A172 (cell line): ENCODE measurements around the gene ZNF493. TPM values are rescaled to one million over a fixed set of nuclear protein-coding genes. Genes with fewer than 3 reads are reported as not detected.

ENCODE experiments used
- DNase-seq: peaks from one replicate; pipeline ENCODE4 v3.0.0-alpha.2; 2015; ENCODE audit warnings: low spot score
- total RNA-seq: library from RNA; depleted of rRNA; stranded (reverse); fragments of >200 nt; shearing (Covaris generic); gene quantifications from 2 replicates; pipeline ENCODE4 v1.2.3, GENCODE V29; 2014; rRNA removed

Gene ZNF493
- 6.3 and 8.3 TPM in 2 replicates for total RNA-seq

DNA sequence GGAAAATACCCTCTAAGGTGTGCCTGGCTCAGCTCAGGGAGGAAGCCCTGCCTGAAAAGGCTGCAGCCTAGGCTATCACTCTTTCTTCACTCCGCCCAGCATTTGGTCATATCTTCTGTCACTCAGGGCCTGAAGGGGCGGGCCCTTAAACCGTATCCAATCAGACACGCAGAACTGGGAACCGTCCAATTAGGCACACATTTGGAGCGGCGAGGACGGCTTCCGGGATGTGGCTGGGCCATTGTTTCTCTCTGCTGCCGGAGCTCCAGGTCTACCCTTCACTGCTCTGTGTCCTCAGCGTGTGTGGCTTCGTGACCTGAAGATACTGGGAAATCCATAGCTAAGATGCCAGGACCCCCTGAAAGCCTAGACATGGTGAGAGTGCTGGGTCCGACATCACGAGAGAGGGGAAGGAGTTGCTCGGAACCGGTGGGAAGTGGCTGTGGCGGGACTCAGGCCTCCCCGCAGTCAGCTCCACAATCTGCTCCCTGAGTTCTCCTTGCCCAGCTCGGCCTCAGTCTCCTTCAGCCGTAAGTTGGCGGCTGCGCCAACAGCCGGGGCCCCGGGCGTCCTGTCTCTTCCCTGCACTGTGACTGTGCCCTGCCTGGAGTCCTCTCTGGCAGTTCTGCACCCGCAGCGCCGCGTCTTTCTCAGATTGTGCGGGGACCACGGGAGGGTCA, at the start of gene ZNF493:
ZNF493 (plus strand) TSS at position 241 of the 680 bp plus-strand sequence; CDS start at position 346, 105 bp downstream.
- DNase-seq, result peak; percentile 95

DNA sequence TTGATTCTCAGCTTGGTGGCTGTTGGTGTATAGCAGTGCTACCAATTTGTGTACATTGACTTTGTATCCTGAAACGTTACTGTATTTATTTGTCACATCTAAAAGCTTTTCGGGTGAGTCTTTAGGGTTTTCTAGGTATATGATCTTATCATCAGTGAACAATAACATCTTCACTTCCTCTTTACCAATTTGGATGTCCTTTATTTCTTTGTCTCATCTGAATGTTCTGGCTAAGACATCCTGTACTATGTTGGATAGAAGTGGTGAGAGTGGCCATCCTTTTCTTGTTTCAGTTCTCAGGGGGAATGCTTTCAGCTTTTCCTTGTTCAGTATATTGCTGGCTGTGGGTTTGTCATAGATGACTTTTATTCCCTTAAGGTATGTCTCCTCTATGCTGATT, 44.1 kb upstream of the ZNF493 start:
- DNase-seq, result no peak

DNA sequence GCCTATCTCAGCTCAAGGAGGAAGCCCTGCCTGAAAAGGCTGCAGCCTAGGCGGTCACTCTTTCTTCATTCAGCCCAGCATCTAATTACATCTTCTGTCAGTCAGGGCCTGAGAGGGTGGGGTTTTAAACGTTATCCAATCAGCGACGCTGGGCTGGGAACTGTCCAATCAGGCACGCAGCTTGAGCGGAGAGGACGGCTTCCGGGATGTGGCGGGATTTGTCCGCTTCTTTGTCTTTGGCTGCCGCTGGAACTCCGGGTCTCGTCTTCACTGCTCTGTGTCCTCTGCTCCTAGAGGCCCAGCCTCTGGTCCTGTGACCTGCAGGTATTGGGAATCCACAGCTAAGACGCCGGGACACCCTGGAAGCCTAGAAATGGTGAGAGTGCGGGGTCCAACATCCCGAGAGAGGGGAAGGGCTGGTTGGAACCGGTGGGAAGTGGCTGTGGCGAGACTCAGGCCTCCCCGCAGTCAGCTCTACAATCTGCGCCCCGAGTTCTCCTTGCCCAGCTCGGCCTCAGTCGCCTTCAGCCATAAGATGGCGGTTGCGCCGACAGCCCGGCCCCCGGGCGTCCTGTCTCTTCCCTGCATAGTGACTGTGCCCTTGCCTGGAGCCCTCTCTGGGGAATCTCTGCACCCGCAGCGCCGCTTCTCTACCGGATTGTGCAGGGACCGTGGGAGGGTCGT, 38.0 kb upstream of the ZNF493 start, which contains the start of gene ZNF738:
ZNF738 (plus strand) TSS at position 233 of the 684 bp plus-strand sequence; CDS start at position 374, 141 bp downstream.
- peak; percentile 89 for DNase-seq

GRCh38 chr19:21362291-21362690, 34.6 kb upstream of the ZNF493 start:
- DNase-seq, result no peak

DNA sequence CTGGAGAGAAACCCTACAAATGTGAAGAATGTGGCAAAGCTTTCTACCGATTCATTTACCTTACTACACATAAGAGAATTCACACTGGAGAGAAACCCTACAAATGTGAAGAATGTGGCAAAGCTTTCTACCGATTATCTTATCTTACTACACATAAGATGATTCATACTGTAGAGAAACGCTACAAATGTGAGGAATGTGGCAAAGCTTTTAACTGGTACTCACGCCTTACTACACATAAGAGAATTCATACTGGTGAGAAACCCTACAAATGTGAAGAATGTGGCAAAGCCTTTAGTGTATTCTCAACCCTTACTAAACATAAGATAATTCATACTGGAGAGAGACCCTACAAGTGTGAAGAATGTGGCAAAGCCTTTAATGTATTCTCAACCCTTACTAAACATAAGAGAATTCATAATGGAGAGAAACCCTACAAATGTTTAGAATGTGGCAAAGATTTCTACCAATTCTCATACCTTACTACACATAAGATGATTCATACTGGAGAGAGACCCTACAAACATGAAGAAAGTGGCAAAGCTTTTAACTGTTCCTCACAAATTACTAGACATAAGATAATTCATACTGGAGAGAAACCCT, 12.9 kb upstream of the ZNF493 start:
- no peak for DNase-seq

DNA sequence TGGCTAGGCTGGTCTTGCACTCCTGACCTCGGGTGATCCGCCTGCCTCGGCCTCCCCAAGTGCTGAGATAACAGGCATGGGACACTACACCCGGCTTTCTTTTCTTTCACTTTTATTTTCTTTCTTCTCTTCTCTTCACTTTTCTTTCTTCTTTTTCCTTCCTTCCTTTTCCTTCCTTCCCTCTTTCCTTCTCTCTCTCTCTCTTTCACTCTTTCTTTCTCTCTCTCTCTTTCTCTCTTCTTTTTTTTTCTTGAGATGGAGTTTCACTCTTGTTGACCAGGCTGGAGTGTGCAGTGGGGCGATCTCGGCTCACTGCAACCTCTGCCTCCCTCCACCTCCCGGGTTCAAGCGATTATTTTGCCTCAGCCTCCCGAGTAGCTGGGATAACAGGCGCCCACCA, 812 bp upstream of the ZNF493 start:
- no peak for DNase-seq

DNA sequence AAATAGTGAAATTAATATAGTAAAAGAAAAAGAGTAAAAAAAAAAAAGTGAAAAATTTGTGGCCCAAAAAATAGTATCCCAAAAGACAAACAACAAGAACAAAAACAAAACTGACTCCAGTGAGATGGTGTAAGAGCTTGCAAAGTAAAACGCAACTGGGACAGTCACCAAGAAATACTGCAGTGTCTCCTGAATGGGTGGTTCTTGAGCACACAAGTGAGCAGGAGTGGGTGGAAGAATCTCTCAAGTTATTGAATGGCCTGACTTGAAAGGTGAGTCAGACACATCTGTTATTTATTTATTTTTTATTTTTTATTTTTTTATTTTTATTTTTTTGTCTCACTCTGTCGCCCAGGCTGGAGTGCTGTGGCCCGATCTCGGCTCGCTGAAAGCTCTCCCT, 1.9 kb downstream of the ZNF493 start:
- no peak for DNase-seq

DNA sequence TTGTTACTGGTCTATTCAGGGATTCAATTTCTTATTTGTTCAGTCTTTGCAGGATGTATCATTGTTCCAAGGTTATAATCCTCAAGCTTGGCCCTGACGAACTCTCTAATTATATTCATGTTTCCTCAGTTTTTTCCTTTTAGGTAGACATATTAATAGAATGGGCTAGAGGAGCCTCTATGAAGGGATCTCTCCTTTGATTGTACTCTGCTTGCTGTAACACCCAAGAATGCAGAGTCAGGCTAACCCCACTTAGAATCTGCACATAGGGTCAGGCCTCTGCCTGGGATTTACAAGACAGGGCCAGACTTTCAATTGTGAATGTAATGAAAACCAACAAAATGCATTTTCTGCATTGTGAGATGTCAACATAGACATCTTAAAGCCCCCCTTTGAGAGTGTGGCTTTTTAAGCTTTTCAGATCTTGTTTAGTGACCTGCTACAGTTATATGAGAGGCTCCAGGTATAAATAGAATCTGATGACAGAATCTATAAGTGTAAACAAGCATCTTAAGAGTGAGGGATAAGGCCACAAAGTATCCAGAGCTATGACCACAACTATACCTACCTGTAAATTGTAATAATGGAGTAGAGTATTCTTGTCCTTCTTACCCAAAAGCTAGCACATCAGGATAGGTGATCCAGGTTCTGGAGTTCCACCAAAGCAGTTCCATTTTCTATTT, 5.5 kb downstream of the ZNF493 start:
- DNase-seq, result no peak

GRCh38 chr19:21410166-21410565, 13.2 kb downstream of the ZNF493 start:
- DNase-seq, result no peak

DNA sequence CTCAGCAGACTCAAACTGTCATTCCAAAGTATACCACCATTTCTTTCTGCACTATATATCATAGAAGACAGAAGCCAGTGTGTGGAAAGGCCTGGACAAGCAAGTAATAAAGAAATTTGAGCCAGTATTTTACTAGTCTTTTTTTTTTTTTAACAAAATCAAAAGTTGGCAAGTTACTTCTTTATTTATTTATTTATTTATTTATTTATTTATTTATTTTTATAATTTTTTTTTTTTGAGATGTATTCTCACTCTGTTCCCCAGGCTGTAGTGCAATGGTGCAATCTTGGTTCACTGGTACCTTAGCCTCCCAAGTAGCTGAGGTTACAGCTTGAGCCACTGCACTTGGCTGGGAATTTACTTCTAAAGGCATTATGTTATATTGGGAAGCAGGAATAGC, 25.3 kb downstream of the ZNF493 start:
- DNase-seq, result no peak

- DNase-seq, result no peak
Observed at GRCh38 chr19:21423057-21424041, 26.4 kb downstream of the ZNF493 start.

DNA sequence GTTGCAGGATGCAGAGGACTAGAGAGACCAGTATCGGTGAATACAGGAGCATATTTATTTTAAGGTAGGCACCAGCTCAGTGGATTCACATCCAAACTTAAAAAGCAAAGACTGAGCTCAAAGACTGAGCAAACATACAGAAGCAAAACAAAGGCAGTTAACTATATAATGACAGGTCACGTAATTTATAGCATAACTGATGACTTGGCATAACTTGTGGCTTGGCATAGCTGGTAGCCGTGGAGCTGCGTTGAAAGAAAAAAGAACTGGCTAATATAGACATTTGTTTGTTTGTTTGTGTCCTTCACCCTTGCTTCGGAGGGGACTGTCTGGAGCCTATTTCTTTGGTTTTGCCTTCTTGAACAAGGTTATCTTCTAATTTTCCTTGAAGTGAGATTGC, 33.7 kb downstream of the ZNF493 start:
- no peak for DNase-seq

- no peak for DNase-seq
Observed at GRCh38 chr19:21432590-21432989, 35.7 kb downstream of the ZNF493 start.

- DNase-seq, result no peak
Observed at GRCh38 chr19:21434516-21434915, 37.6 kb downstream of the ZNF493 start.

DNA sequence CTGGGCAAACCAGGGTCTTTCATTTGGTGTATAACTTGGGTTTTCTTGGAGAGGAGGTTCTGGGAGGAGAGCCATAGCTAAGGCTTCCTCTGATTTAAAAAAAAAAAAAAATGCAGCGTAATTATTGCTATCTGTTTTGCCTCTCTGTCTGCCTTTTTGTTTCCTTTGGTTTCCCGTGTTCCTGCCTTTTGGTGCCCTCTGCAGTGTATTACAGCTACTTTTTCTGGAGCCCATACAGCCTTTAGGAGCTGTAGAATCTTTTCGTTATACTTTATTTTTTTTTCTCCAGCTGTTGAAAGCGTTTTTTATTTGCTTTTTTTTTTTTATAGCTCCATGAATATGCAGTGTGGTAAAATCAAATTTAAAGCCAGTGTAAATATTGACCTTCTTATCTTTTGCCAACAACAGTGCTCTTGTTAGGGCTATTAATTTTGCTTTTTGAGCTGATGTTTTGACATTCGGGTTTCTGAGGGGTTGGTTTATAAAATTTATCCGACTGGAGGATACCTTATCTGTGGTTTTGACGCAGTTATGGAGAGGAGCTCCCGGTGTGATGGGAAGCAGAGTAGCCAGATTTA, 38.1 kb downstream of the ZNF493 start:
- DNase-seq, result no peak

GRCh38 chr19:21439201-21439751, 42.3 kb downstream of the ZNF493 start:
- DNase-seq, result no peak

DNA sequence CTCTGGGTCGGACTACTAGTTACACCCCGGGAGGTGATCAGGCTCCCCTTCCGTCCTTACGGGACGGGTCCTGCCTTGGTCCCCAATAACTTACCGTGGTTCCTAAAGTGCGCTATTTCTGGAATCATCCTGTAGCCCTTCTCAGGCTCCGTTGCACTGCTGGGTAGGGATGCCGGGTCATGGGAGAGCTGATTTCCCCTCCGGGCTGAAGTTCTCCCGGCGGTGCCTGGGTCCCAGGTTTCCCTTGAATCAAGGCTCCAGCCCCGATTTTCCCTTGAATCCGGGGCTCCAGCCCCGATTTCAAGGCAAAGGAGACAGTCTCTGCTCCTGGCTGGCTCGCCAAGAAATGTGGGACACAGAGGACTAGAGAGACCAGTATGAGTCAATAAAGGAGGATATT, 43.4 kb downstream of the ZNF493 start:
- no peak for DNase-seq

DNA sequence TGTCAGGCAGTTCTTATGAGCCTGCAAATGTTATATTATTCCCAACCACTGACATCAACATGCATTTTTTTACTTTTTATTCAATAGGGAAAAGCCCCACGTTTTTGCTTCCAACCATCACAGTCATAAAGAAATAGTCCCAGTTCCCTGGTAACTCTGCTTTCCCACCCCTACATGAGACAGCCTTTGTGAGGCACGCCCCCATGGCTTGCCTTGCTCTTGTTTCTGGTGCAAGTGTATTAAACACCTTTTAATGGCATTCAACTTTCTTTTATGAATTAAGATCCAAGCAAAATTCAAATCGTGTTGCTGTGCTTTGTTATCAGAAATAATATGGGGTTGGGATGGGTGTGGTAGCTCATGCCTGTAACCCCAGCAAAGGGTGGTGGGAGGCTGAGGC, 54.3 kb downstream of the ZNF493 start:
- DNase-seq, result no peak

DNA sequence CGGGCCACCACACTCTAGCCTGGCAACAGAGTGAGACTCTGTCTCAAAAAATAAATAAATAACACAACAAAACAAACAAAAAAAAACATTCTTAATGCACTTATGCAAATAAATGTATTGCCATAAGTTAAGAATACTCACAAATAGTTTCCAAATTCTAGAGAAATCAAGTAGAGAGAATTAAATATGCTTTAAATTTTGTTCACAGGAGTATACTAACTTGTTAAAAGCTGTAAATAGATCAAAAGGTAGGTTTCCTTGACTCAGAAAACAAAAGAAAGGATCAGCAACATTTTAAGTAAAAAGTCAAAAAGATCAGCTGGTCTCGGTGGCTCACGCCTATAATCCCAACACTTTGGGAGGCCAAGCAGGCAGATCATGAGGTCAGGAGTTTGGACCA, 58.0 kb downstream of the ZNF493 start:
- no peak for DNase-seq

GRCh38 chr19:21460686-21461085, 63.8 kb downstream of the ZNF493 start:
- DNase-seq, result no peak
